ENCODE results near the gene RSPH1.

Gene RSPH1

GRCh38 chr21:42496120-42496838, at the start of gene RSPH1:
TSS of gene RSPH1 (minus strand) at chr21:42496224. CDS start at chr21:42496186, 38 bp downstream.
- TF ChIP-seq PKNOX1 (IDR thresholded peaks at IDR 0.05) (peak; percentile 87), ELF4 (IDR thresholded peaks at IDR 0.05) (peak; percentile 33; the same call in 1 of the 2 replicates), FOXK2 (IDR thresholded peaks at IDR 0.05) (no peak)
- POLR2A ChIA-PET = interaction anchor here (1.3 kb wide), 1 partner anchor 18 kb away, joined by 4 read pairs; no protein-coding TSS in a partner anchor
- peak; percentile 100 for DNase-seq (ENCODE audit: extremely low spot score)
- CTCF ChIA-PET = no interaction called here

- no peak for DNase-seq (ENCODE audit: extremely low spot score)
Observed at GRCh38 chr21:42545745-42546144, 49.7 kb upstream of the RSPH1 start.

GRCh38 chr21:42545317-42545716, 49.3 kb upstream of the RSPH1 start:
- DNase-seq (ENCODE audit: extremely low spot score) = no peak
- TF ChIP-seq CTBP1 (IDR thresholded peaks at IDR 0.05; ENCODE audit: borderline replicate concordance) (no peak), FOXK2 (IDR thresholded peaks at IDR 0.05) (no peak), ARNT (IDR thresholded peaks at IDR 0.05) (no peak), LEF1 (IDR thresholded peaks at IDR 0.05; ENCODE audit: borderline replicate concordance) (no peak), TARDBP (IDR thresholded peaks at IDR 0.05) (no peak), SP1 (IDR thresholded peaks at IDR 0.05) (no peak), PKNOX1 (IDR thresholded peaks at IDR 0.05) (no peak), NFRKB (IDR thresholded peaks at IDR 0.05) (no peak)
- ChIA-PET CTCF (no interaction called here), POLR2A (no interaction called here)

More at GRCh38 chr21:42545745-42546144, 49.7 kb upstream of the RSPH1 start:
- POLR2A ChIA-PET = no interaction called here
- TF ChIP-seq FOXM1 (IDR thresholded peaks at IDR 0.05; ENCODE audit: borderline replicate concordance) (no peak), ELF4 (IDR thresholded peaks at IDR 0.05) (no peak), NFRKB (IDR thresholded peaks at IDR 0.05) (no peak), LEF1 (IDR thresholded peaks at IDR 0.05; ENCODE audit: borderline replicate concordance) (no peak), CTBP1 (IDR thresholded peaks at IDR 0.05; ENCODE audit: borderline replicate concordance) (no peak), TARDBP (IDR thresholded peaks at IDR 0.05) (no peak), ARNT (IDR thresholded peaks at IDR 0.05) (no peak), FOXA1 (IDR thresholded peaks at IDR 0.05) (no peak), BHLHE40 (IDR thresholded peaks at IDR 0.05; ENCODE audit: borderline replicate concordance) (no peak), SP1 (IDR thresholded peaks at IDR 0.05) (no peak), PKNOX1 (IDR thresholded peaks at IDR 0.05) (no peak), FOXK2 (IDR thresholded peaks at IDR 0.05) (no peak), L3MBTL2 (conservative IDR thresholded peaks at IDR 0.05) (no peak), HDGF (IDR thresholded peaks at IDR 0.05; ENCODE audit: borderline replicate concordance) (no peak), ZNF384 (IDR thresholded peaks at IDR 0.05) (no peak), SUZ12 (IDR thresholded peaks at IDR 0.05) (no peak)
- CTCF ChIA-PET = no interaction called here

GRCh38 chr21:42544544-42544943, 48.5 kb upstream of the RSPH1 start:
- CTCF ChIA-PET = no interaction called here

GRCh38 chr21:42543106-42543847, 47.3 kb upstream of the RSPH1 start:
- DNase-seq (ENCODE audit: extremely low spot score) = no peak
- CTCF ChIA-PET = no interaction called here
- POLR2A ChIA-PET = no interaction called here
- TF ChIP-seq CTBP1 (IDR thresholded peaks at IDR 0.05; ENCODE audit: borderline replicate concordance) (no peak), TARDBP (IDR thresholded peaks at IDR 0.05) (no peak), ELF4 (IDR thresholded peaks at IDR 0.05) (no peak), HDGF (IDR thresholded peaks at IDR 0.05; ENCODE audit: borderline replicate concordance) (no peak), FOXA1 (IDR thresholded peaks at IDR 0.05) (no peak), SUZ12 (IDR thresholded peaks at IDR 0.05) (no peak), FOXM1 (IDR thresholded peaks at IDR 0.05; ENCODE audit: borderline replicate concordance) (no peak), NFRKB (IDR thresholded peaks at IDR 0.05) (no peak), PKNOX1 (IDR thresholded peaks at IDR 0.05) (no peak), SP1 (IDR thresholded peaks at IDR 0.05) (no peak), L3MBTL2 (conservative IDR thresholded peaks at IDR 0.05) (no peak), ZNF384 (IDR thresholded peaks at IDR 0.05) (no peak), FOXK2 (IDR thresholded peaks at IDR 0.05) (no peak), BHLHE40 (IDR thresholded peaks at IDR 0.05; ENCODE audit: borderline replicate concordance) (no peak), LEF1 (IDR thresholded peaks at IDR 0.05; ENCODE audit: borderline replicate concordance) (no peak), ARNT (IDR thresholded peaks at IDR 0.05) (no peak)

More at GRCh38 chr21:42544544-42544943, 48.5 kb upstream of the RSPH1 start:
- POLR2A ChIA-PET = no interaction called here
- TF ChIP-seq ARNT (IDR thresholded peaks at IDR 0.05) = no peak
- TF ChIP-seq FOXM1 (IDR thresholded peaks at IDR 0.05; ENCODE audit: borderline replicate concordance) = no peak
- no peak for TF ChIP-seq FOXK2 (IDR thresholded peaks at IDR 0.05)
- TF ChIP-seq L3MBTL2 (conservative IDR thresholded peaks at IDR 0.05) = no peak
- no peak for TF ChIP-seq PKNOX1 (IDR thresholded peaks at IDR 0.05)
- TF ChIP-seq NFRKB (IDR thresholded peaks at IDR 0.05) = no peak
- no peak for TF ChIP-seq FOXA1 (IDR thresholded peaks at IDR 0.05)
- TF ChIP-seq SUZ12 (IDR thresholded peaks at IDR 0.05) = no peak
- TF ChIP-seq SP1 (IDR thresholded peaks at IDR 0.05) = no peak
- TF ChIP-seq ELF4 (IDR thresholded peaks at IDR 0.05) = no peak
- no peak for TF ChIP-seq TARDBP (IDR thresholded peaks at IDR 0.05)
- TF ChIP-seq HDGF (IDR thresholded peaks at IDR 0.05; ENCODE audit: borderline replicate concordance) = no peak
- TF ChIP-seq BHLHE40 (IDR thresholded peaks at IDR 0.05; ENCODE audit: borderline replicate concordance) = no peak
- no peak for DNase-seq (ENCODE audit: extremely low spot score)

All from HEK293T (cell line).